ENCODE data around the gene KRR1. TPM values are rescaled to one million over a fixed set of nuclear protein-coding genes. Genes with fewer than 3 reads are reported as not detected.
"Not testable (repeated sequence)": the region's sequence is repeated elsewhere in the genome, so short reads cannot be mapped to it uniquely, and the experiment has no call there.

KRR1 gene
- total RNA-seq, 1 donor from 2014 or later, result 59.4 TPM

DNA sequence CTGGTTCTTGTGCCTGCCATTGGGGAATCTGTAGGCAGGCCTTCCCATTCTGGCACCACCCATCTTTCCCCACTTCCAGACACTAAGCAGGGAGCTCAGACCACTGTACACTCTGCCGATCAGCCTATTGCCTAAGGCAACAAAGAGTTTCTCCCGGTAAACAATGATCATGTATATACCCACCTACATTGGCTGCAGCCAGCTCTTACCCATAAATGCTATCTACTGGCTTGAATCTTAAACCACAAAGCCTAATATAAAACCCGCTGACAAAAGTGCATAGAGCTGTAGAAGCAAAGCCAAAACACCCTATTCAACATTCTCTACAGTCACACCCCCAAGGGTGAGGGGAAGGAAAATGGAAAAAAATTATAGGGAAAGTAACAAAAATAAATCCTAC is 51.7 kb downstream of the KRR1 start:
- peaks cover 5% of the 10 kb centered on the region for H3K4me1 Mint-ChIP-seq
- no peak overlapping the region for H3K4me3 Mint-ChIP-seq
- DNase-seq (ENCODE audit: low read depth, low spot score), result no peak
- TF ChIP-seq CTCF (conservative IDR thresholded peaks at IDR 0.05), result no peak
- H3K27me3 Mint-ChIP-seq (ENCODE audit: low read depth), result no peaks in the 10 kb centered on the region
- peaks cover 5% of the 10 kb centered on the region for H3K36me3 Mint-ChIP-seq (ENCODE audit: low read depth)
- no peak overlapping the region for H3K27ac Mint-ChIP-seq (ENCODE audit: unreplicated experiment)
- peaks cover 13% of the 10 kb centered on the region for H3K9me3 Mint-ChIP-seq

- H3K27ac Mint-ChIP-seq (ENCODE audit: unreplicated experiment); DNase-seq (ENCODE audit: low read depth, low spot score); H3K36me3 Mint-ChIP-seq (ENCODE audit: low read depth); H3K4me3 Mint-ChIP-seq; H3K27me3 Mint-ChIP-seq (ENCODE audit: low read depth); H3K4me1 Mint-ChIP-seq: not testable (repeated sequence)
- peaks cover 13% of the 10 kb centered on the region for H3K9me3 Mint-ChIP-seq
Observed at GRCh38 chr12:75457866-75458265, 53.5 kb downstream of the KRR1 start.

DNA sequence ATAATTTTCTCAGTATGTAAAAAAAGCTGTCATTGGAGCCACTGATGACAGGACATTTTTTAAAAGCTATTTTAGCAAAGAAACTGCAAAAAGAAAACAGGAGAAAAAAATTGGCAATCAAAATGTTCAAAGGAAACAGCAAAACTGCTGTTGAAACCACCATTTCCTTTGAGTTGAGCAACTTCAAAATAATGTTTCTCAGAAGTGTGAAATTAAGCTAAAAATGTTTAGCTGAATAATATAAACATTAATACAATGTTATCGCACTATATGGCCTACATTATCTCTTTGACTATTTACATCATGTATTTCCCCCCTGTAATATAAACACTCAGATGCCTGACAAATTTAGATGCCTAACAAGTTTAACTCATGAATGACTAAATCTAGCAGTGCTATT is 54.2 kb downstream of the KRR1 start:
- Mint-ChIP-seq H3K4me1 (peaks cover 5% of the 10 kb centered on the region), H3K4me3 (no peak overlapping the region), H3K27ac (ENCODE audit: unreplicated experiment) (no peak overlapping the region), H3K27me3 (ENCODE audit: low read depth) (no peaks in the 10 kb centered on the region), H3K9me3 (peaks cover 13% of the 10 kb centered on the region), H3K36me3 (ENCODE audit: low read depth) (peaks cover 5% of the 10 kb centered on the region)
- DNase-seq (ENCODE audit: low read depth, low spot score), result no peak
- TF ChIP-seq CTCF (conservative IDR thresholded peaks at IDR 0.05), result no peak

GRCh38 chr12:75455839-75456238 is 55.6 kb downstream of the KRR1 start:
- TF ChIP-seq CTCF (conservative IDR thresholded peaks at IDR 0.05), result no peak
- Mint-ChIP-seq H3K4me1 (peaks cover 5% of the 10 kb centered on the region), H3K36me3 (ENCODE audit: low read depth) (peaks cover 5% of the 10 kb centered on the region), H3K9me3 (peaks cover 13% of the 10 kb centered on the region), H3K27me3 (ENCODE audit: low read depth) (no peaks in the 10 kb centered on the region), H3K27ac (ENCODE audit: unreplicated experiment) (no peak overlapping the region), H3K4me3 (no peak overlapping the region)
- DNase-seq (ENCODE audit: low read depth, low spot score), result no peak

DNA sequence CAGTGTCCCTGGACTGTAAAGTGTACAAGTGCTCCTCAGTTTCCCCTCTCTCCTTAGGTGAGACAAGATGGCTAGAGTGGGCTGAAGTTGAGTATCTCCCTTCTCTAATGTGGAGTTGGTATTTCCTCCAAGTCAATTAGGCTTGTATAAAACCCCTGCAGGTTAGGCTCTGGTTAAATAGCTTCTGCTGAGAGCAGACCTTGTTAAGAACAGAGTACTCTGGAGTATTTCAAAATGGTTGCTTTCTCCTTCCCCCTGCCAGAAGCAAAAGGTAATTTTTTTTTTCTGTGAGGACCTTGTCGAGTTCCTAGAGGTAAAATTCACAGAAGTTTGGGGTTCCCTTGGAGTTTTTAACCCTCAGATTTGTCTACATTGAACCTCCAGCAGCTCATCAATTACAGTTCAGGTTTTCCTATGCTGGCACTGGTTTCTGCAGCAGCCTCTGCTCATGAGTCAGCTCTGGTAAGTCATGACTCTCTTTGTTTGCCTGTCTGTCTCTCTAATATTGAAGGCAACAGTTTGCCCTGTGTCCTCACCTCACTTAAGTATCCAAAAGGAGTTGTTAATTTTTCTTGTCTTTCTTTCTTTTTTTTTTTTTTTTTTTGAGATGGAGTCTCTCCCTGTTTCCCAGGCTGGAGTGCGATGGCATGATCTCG is 58.6 kb downstream of the KRR1 start:
- H3K4me3 Mint-ChIP-seq, result no peak overlapping the region
- DNase-seq (ENCODE audit: low read depth, low spot score), result no peak
- no peaks in the 10 kb centered on the region for H3K36me3 Mint-ChIP-seq (ENCODE audit: low read depth)
- H3K27ac Mint-ChIP-seq (ENCODE audit: unreplicated experiment), result no peak overlapping the region
- no peaks in the 10 kb centered on the region for H3K27me3 Mint-ChIP-seq (ENCODE audit: low read depth)
- peaks cover 7% of the 10 kb centered on the region for H3K9me3 Mint-ChIP-seq
- TF ChIP-seq CTCF (conservative IDR thresholded peaks at IDR 0.05), result no peak
- H3K4me1 Mint-ChIP-seq, result peaks cover 5% of the 10 kb centered on the region

GRCh38 chr12:75447691-75448393 is 63.6 kb downstream of the KRR1 start:
- Mint-ChIP-seq H3K4me1 (no peaks in the 10 kb centered on the region), H3K27ac (ENCODE audit: unreplicated experiment) (no peak overlapping the region), H3K4me3 (no peak overlapping the region), H3K27me3 (ENCODE audit: low read depth) (no peaks in the 10 kb centered on the region), H3K36me3 (ENCODE audit: low read depth) (no peaks in the 10 kb centered on the region), H3K9me3 (no peaks in the 10 kb centered on the region)
- DNase-seq (ENCODE audit: low read depth, low spot score), result no peak
- no peak for TF ChIP-seq CTCF (conservative IDR thresholded peaks at IDR 0.05)

All from neural crest cell (in vitro differentiated cells).